Upper lobe of right lung (tissue), 1 donor: Measurements from ENCODE around the gene SLC39A13. TPM values are rescaled to one million over a fixed set of nuclear protein-coding genes. Genes with fewer than 3 reads are reported as not detected.
A peak's percentile ranks its signal among the peaks of the same experiment; 100 is the strongest.

Source experiments
- ATAC-seq: fragments of 200-7000 bp; cut with Tn5 transposase; one replicate; pipeline ENCODE4 v1.9.1; 2020; ENCODE audit warnings: mild to moderate bottlenecking, moderate library complexity
- DNase-seq: peaks from one replicate; pipeline ENCODE4 v3.0.0-alpha.2; 2020
- H3K27ac ChIP-seq: fragments of 200-600 bp; one replicate; pipeline ENCODE4 v1.8.0; 2022
- H3K27me3 ChIP-seq: fragments of 200-600 bp; one replicate; pipeline ENCODE4 v1.8.0; 2022; ENCODE audit warnings: mild to moderate bottlenecking
- H3K36me3 ChIP-seq: fragments of 200-600 bp; one replicate; pipeline ENCODE4 v1.8.0; 2022
- H3K4me1 ChIP-seq: fragments of 200-600 bp; one replicate; pipeline ENCODE4 v1.8.0; 2022
- H3K4me3 ChIP-seq: fragments of 200-600 bp; one replicate; pipeline ENCODE4 v1.8.0; 2022; ENCODE audit warnings: mild to moderate bottlenecking
- H3K9me3 ChIP-seq: fragments of 200-600 bp; one replicate; pipeline ENCODE4 v1.8.0; 2022
- CTCF ChIP-seq: fragments of 200-600 bp; IDR thresholded peaks from one replicate; pipeline ENCODE4 v1.8.0; 2022; ENCODE audit warnings: antibody characterized with exemption
- intact Hi-C: fragments of 100-400 bp; cut with DNase I; formaldehyde crosslinking; loops from one replicate; pipeline ENCODE4 v1.11.0; 2022
- total RNA-seq: library from RNA; stranded (reverse); fragmentation: NEBNext Ultra II Directional; extraction: Animal tissue kit (Norgen Biotek cat#: 25700); gene quantifications from one replicate; pipeline ENCODE4 v1.2.1, GENCODE V29; 2021
- donor health status: DM: no; HTN: yes; CAD: no; lungs with severe emphysema.

SLC39A13 gene
- total RNA-seq, 1 donor from 2014 or later = 62.0 TPM

- Histone ChIP-seq H3K27me3 (no peaks in the 10 kb centered on the region), H3K4me3 (no peak overlapping the region), H3K27ac (no peak overlapping the region), H3K36me3 (no peaks in the 10 kb centered on the region), H3K4me1 (no peaks in the 10 kb centered on the region), H3K9me3 (no peaks in the 10 kb centered on the region)
- DNase-seq = no peak
- intact Hi-C loops = no loop called here
- TF ChIP-seq CTCF = no peak
- peak; percentile 6 for ATAC-seq
Measured at GRCh38 chr11:47447906-47448305, 39.5 kb downstream of the SLC39A13 start.

GRCh38 chr11:47448566-47449427 lies 40.4 kb downstream of the SLC39A13 start, which contains the start of gene RAPSN:
RAPSN (minus strand) TSS chr11:47449136; CDS start chr11:47448964, 172 bp downstream.
- intact Hi-C loops = no loop called here
- no peak for TF ChIP-seq CTCF
- DNase-seq (no peak), ATAC-seq (peak; percentile 44)
- Histone ChIP-seq H3K27ac (no peak within 1 kb of the TSS), H3K27me3 (no peaks in the 10 kb centered on the region), H3K4me3 (no peak within 1 kb of the TSS), H3K36me3 (no peaks in the 10 kb centered on the region), H3K9me3 (no peaks in the 10 kb centered on the region), H3K4me1 (no peaks in the 10 kb centered on the region)

DNA sequence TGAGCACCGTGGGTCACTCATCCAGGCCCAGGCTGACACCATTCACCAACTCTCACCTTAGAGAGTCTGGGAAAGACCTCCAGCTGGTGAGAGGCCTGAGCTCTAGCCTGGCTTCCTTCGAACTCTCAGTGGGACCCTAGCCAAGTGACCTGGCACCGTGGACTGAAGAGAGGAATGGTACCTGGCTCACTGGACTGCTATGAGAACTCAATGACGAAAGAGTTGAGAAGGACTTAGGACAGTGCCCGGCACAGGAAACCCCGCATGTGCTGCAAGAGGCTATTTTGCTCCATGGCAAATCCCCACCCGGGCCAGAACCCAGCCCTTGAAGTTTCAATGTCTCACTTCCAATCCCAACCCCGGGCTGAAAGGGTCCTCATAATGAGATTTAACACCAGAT lies 41.2 kb downstream of the SLC39A13 start:
- TF ChIP-seq CTCF = no peak
- H3K9me3 ChIP-seq = no peaks in the 10 kb centered on the region
- H3K36me3 ChIP-seq = no peaks in the 10 kb centered on the region
- intact Hi-C loops = no loop called here
- no peak for DNase-seq
- no peak overlapping the region for H3K4me3 ChIP-seq
- H3K4me1 ChIP-seq = no peaks in the 10 kb centered on the region
- ATAC-seq = no peak
- no peak overlapping the region for H3K27ac ChIP-seq
- no peaks in the 10 kb centered on the region for H3K27me3 ChIP-seq

GRCh38 chr11:47451436-47451835 lies 43.0 kb downstream of the SLC39A13 start:
- no peak for TF ChIP-seq CTCF
- no peak for DNase-seq
- Histone ChIP-seq H3K27ac (no peak overlapping the region), H3K4me1 (no peaks in the 10 kb centered on the region), H3K36me3 (no peaks in the 10 kb centered on the region), H3K4me3 (no peak overlapping the region), H3K9me3 (no peaks in the 10 kb centered on the region), H3K27me3 (no peaks in the 10 kb centered on the region)
- intact Hi-C loops = no loop called here
- ATAC-seq = no peak

- TF ChIP-seq CTCF = no peak
- intact Hi-C loops = no loop called here
Measured at GRCh38 chr11:47451990-47452389, 43.6 kb downstream of the SLC39A13 start.

More at GRCh38 chr11:47451990-47452389, 43.6 kb downstream of the SLC39A13 start:
- Histone ChIP-seq H3K4me1 (no peaks in the 10 kb centered on the region), H3K36me3 (no peaks in the 10 kb centered on the region), H3K9me3 (no peaks in the 10 kb centered on the region), H3K4me3 (no peak overlapping the region), H3K27ac (no peak overlapping the region), H3K27me3 (no peaks in the 10 kb centered on the region)
- no peak for ATAC-seq
- DNase-seq = no peak
